HG02938 (cell line): ENCODE data around the gene THAP7.
"Not testable (repeated sequence)": the region's sequence is repeated elsewhere in the genome, so short reads cannot be mapped to it uniquely, and the experiment has no call there.

Source experiments
- ATAC-seq: cut with Tn5 transposase; IDR thresholded peaks from one replicate; pipeline ENCODE4 v1.9.1; 2021; ENCODE audit warnings: mild to moderate bottlenecking, moderate library complexity; ENCODE audit not compliant: unreplicated experiment

The THAP7 gene

GRCh38 chr22:20979940-20980453 is 21.9 kb downstream of the THAP7 start:
- no peak for ATAC-seq

GRCh38 chr22:20979243-20979809 is 22.6 kb downstream of the THAP7 start:
- no peak for ATAC-seq

GRCh38 chr22:20978419-20978818 is 23.5 kb downstream of the THAP7 start:
- no peak for ATAC-seq

GRCh38 chr22:20977516-20978170 is 24.3 kb downstream of the THAP7 start:
- no peak for ATAC-seq

- ATAC-seq, result no peak
Measured at GRCh38 chr22:20977019-20977418, 24.9 kb downstream of the THAP7 start.

GRCh38 chr22:20976291-20976877 is 25.5 kb downstream of the THAP7 start:
- ATAC-seq, result no peak

- ATAC-seq, result no peak
Measured at GRCh38 chr22:20975541-20976290, 26.2 kb downstream of the THAP7 start.

- no peak for ATAC-seq
Measured at GRCh38 chr22:20974336-20974955, 27.5 kb downstream of the THAP7 start.

GRCh38 chr22:20973634-20974286 is 28.2 kb downstream of the THAP7 start:
- no peak for ATAC-seq

GRCh38 chr22:20972933-20973577 is 28.9 kb downstream of the THAP7 start:
- ATAC-seq, result no peak

- ATAC-seq, result not testable (repeated sequence)
Measured at GRCh38 chr22:20972014-20972694, 29.8 kb downstream of the THAP7 start.

GRCh38 chr22:20970939-20971657 is 30.8 kb downstream of the THAP7 start:
- no peak for ATAC-seq

GRCh38 chr22:20968281-20968977 is 33.5 kb downstream of the THAP7 start:
- ATAC-seq, result no peak

- ATAC-seq, result no peak
Measured at GRCh38 chr22:20967697-20968211, 34.2 kb downstream of the THAP7 start.

GRCh38 chr22:20966883-20967696 is 34.8 kb downstream of the THAP7 start, which contains the start of gene AIFM3:
TSS of gene AIFM3 (plus strand) at chr22:20967255. CDS start at chr22:20967945, 690 bp downstream.
- no peak for ATAC-seq

GRCh38 chr22:20965888-20966855 is 35.7 kb downstream of the THAP7 start:
- no peak for ATAC-seq
